ENCODE measurements around the gene PPM1E.
"Not testable (repeated sequence)": the region's sequence is repeated elsewhere in the genome, so short reads cannot be mapped to it uniquely, and the experiment has no call there.

PPM1E gene

DNA sequence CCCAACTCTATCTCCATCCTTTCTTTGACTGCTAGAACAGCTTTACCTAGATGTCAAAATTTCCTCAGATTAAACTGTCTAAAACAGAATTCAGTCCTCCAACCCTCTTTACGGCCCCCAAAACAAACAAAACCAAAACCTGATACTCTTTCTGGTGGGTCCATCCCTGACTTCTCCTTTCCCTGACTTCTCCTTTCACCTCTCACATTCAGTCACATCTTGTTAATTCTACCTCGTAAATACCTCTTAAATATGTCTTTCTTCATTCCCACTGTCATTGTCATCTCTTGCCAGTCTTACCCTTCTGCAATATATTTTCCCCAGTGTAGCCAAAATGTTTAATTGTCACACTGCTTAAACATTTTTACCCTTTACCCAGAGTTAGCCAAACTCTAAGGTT is 4.6 kb downstream of the PPM1E start:
- ChIA-PET CTCF (no interaction called here), POLR2A (no interaction called here)
- TF ChIP-seq, protein P1, sequence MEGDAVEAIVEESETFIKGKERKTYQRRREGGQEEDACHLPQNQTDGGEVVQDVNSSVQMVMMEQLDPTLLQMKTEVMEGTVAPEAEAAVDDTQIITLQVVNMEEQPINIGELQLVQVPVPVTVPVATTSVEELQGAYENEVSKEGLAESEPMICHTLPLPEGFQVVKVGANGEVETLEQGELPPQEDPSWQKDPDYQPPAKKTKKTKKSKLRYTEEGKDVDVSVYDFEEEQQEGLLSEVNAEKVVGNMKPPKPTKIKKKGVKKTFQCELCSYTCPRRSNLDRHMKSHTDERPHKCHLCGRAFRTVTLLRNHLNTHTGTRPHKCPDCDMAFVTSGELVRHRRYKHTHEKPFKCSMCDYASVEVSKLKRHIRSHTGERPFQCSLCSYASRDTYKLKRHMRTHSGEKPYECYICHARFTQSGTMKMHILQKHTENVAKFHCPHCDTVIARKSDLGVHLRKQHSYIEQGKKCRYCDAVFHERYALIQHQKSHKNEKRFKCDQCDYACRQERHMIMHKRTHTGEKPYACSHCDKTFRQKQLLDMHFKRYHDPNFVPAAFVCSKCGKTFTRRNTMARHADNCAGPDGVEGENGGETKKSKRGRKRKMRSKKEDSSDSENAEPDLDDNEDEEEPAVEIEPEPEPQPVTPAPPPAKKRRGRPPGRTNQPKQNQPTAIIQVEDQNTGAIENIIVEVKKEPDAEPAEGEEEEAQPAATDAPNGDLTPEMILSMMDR (IDR thresholded peaks at IDR 0.05; ENCODE audit: insufficient read depth, low read length, missing control alignments) = no peak
- H3K4me3 ChIP-seq (ENCODE audit: low read depth, low read length) = no peak overlapping the region
- no peak for DNase-seq (ENCODE audit: low read depth, low spot score)

DNA sequence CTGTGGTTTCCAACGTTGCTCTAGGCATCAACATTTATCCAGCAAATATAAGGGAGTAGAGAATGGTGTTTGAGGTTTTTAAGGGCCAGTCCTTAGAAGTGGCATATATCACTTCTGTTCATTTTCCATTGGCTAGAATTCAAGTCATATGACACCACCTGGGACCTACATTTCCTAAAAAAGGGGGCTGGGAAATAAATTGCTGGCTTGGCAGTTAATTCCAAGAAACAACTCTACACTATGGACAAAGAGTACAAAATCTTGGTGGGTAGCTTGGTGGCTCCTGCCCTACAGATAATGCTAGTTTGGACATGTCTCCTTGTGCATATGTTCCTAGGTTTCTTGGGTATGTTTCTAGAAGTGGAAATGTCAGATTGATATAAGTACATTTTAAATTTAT is 7.6 kb downstream of the PPM1E start:
- ChIA-PET POLR2A (no interaction called here), CTCF (no interaction called here)
- TF ChIP-seq, protein P1 (IDR thresholded peaks at IDR 0.05; ENCODE audit: insufficient read depth, low read length, missing control alignments) = no peak
- DNase-seq (ENCODE audit: low read depth, low spot score) = no peak
- H3K4me3 ChIP-seq (ENCODE audit: low read depth, low read length) = no peak overlapping the region

DNA sequence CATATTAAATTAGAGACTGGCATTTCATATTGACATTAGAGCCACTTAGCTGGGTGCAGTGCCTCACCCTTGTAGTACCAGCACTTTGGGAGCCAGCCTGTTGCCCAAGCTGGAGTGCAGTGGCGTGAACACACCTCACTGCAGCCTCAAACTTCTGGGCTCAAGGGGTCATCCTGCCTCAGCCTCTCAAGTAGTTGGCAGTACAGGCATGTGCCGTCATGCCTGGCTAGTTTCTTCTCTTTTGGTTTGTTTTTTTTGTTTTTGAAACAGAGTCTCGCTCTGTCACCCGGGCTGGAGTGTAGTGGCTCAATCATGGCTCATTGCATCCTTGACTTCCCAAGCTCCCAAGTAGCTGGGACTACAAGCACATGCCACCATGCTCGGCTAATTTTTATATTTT is 8.7 kb downstream of the PPM1E start:
- TF ChIP-seq, protein P1 (IDR thresholded peaks at IDR 0.05; ENCODE audit: insufficient read depth, low read length, missing control alignments) = no peak
- ChIA-PET CTCF (no interaction called here), POLR2A (no interaction called here)
- no peak for DNase-seq (ENCODE audit: low read depth, low spot score)
- no peak overlapping the region for H3K4me3 ChIP-seq (ENCODE audit: low read depth, low read length)

DNA sequence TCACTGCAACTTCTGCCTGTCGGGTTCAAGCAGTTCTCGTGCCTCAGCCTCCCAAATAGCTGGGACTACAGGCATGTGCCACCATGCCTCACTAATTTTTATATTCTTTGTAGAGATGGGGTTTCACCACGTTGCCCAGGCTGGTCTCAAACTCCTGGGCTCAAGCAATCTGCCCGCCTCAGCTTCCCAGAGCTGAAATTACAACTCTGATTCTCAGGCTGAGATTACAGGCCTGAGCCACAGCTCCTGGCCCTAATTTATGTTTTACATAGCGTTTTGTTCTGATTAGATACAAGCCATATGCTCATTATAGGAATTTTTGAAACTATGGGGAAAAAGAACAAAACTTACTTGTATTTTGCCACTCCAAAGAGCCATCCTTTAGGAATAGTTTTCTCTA is 22.8 kb downstream of the PPM1E start:
- DNase-seq (ENCODE audit: low read depth, low spot score); POLR2A ChIA-PET; CTCF ChIA-PET; H3K4me3 ChIP-seq (ENCODE audit: low read depth, low read length): not testable (repeated sequence)

DNA sequence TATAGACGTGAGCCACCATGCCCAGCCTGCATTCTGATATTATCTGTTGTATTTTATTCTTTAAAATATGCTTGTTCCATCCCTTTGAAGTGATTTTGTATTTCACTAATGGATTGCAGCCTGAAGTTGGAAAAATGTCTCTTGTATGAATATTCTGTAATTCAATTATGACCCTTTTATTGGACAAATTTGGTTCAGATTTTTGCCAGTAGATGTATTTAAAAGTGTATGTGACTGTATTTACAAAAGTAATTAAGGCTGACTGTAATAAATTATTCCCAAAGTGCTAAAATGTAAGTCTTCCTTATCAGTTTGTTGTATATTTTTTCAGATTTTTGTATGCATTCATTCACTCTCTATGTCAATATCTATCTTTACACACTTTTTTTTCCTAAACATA is 23.8 kb downstream of the PPM1E start:
- DNase-seq (ENCODE audit: low read depth, low spot score) = no peak
- TF ChIP-seq, protein P1 (IDR thresholded peaks at IDR 0.05; ENCODE audit: insufficient read depth, low read length, missing control alignments) = no peak
- no peak overlapping the region for H3K4me3 ChIP-seq (ENCODE audit: low read depth, low read length)
- ChIA-PET CTCF (no interaction called here), POLR2A (no interaction called here)

DNA sequence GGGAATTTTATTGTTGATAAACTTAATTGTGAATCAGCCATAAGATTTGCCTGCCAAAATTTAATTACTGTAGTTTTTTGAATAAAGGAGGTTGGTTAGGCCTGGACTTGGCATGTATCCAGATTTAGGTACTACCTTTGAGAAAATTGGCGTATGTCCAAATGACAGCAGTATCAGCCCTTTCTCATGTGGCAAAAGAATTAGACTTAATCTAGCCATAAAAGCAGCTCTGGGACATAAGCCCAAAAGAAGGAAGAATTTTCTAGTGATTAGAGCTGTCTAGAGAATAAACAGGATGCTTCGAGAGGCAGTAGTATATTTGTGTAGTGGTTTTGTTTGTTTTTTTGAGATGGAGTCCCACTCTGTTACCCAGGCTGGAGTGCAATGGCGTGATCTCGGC is 27.7 kb downstream of the PPM1E start:
- DNase-seq (ENCODE audit: low read depth, low spot score) = no peak
- TF ChIP-seq, protein P1 (IDR thresholded peaks at IDR 0.05; ENCODE audit: insufficient read depth, low read length, missing control alignments) = no peak
- ChIA-PET CTCF (no interaction called here), POLR2A (no interaction called here)
- no peak overlapping the region for H3K4me3 ChIP-seq (ENCODE audit: low read depth, low read length)

DNA sequence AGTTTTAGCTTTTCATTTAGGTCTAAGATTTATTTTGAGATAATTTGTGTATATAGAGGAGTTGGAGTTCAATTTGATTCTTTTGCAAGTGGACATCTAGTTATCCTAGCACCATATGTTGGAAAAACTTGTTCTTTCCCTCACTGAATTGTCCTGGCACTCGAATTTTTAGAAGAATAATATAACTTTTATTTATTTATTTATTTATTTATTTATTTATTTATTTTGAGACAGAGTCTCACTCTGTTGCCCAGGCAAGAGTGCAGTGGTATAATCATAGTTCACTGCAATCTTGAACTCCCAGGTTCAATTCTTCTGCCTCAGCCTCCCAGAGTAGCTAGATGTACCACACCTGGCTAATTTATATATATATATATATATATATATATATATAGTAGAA is 29.4 kb downstream of the PPM1E start:
- no peak overlapping the region for H3K4me3 ChIP-seq (ENCODE audit: low read depth, low read length)
- TF ChIP-seq, protein P1 (IDR thresholded peaks at IDR 0.05; ENCODE audit: insufficient read depth, low read length, missing control alignments) = no peak
- DNase-seq (ENCODE audit: low read depth, low spot score) = no peak
- CTCF ChIA-PET = no interaction called here
- POLR2A ChIA-PET = no interaction called here
